IMR-90 (cell line): ENCODE measurements around the gene BCAS3. TPM values are rescaled to one million over a fixed set of nuclear protein-coding genes. Genes with fewer than 3 reads are reported as not detected.
A peak's percentile ranks its signal among the peaks of the same experiment; 100 is the strongest.

Experiments
- ATAC-seq: fragments of 200-7000 bp; cut with Tn5 transposase; 2 replicates; pipeline ENCODE4 v1.9.1; 2020; ENCODE audit warnings: low read depth, mild to moderate bottlenecking, moderate library complexity
- BruUV-seq: library from RNA; stranded (reverse); fragments of 400-500 nt; replicated peaks from 2 replicates; lab custom pipeline; 2021; lab: Mats Ljungman, UMichigan
- CTCF ChIA-PET: fragments of 300-600 bp; formaldehyde crosslinking; extraction: SDS; loops from one replicate; lab custom pipeline; 2021; ENCODE audit warnings: antibody characterized with exemption; lab: Yijun Ruan, JAX
- POLR2A ChIA-PET: fragments of 300-600 bp; sonication (Branson Sonifier 250); formaldehyde crosslinking; loops from one replicate; lab custom pipeline; 2022; ENCODE audit warnings: antibody characterized with exemption; ENCODE audit not compliant: unreplicated experiment; lab: Charles Lee
- DNase-seq: peaks from one replicate; pipeline ENCODE4 v3.0.0; 2013
- H2AFZ ChIP-seq: replicated peaks from 2 replicates; pipeline ENCODE3; 2013; ENCODE audit warnings: low read length, mild to moderate bottlenecking; ENCODE audit not compliant: poor library complexity
- H2AK5ac ChIP-seq: 2 replicates; pipeline ENCODE4 v1.6.1; 2013; ENCODE audit warnings: low read depth, low read length, inconsistent platforms
- H2AK9ac ChIP-seq: replicated peaks from 2 replicates; pipeline ENCODE3; 2013; ENCODE audit warnings: mild to moderate bottlenecking, low read depth, low read length, moderate library complexity; ENCODE audit not compliant: poor library complexity
- H2BK120ac ChIP-seq: 2 replicates; pipeline ENCODE4 v1.6.1; 2013; ENCODE audit warnings: low read depth, low read length, inconsistent platforms
- H2BK15ac ChIP-seq: 3 replicates; pipeline ENCODE4 v1.6.1; 2013; ENCODE audit warnings: low read depth, low read length, inconsistent platforms
- H2BK20ac ChIP-seq: 2 replicates; pipeline ENCODE4 v1.6.1; 2013; ENCODE audit warnings: low read depth, mild to moderate bottlenecking, inconsistent platforms, low read length, moderate library complexity
- H2BK5ac ChIP-seq: 2 replicates; pipeline ENCODE4 v1.6.1; 2013; ENCODE audit warnings: mild to moderate bottlenecking, low read depth, low read length, inconsistent platforms; ENCODE audit not compliant: poor library complexity, severe bottlenecking
- H3K14ac ChIP-seq: replicated peaks from 2 replicates; pipeline ENCODE4 v1.6.1; 2013; ENCODE audit warnings: low read depth, low read length, inconsistent platforms
- H3K18ac ChIP-seq: 2 replicates; pipeline ENCODE4 v1.6.1; 2013; ENCODE audit warnings: low read depth, low read length, control low read depth
- H3K23ac ChIP-seq: 2 replicates; pipeline ENCODE4 v1.6.1; 2013; ENCODE audit warnings: low read depth, low read length, inconsistent platforms
- H3K27ac ChIP-seq: 2 replicates; pipeline ENCODE4 v1.5.1; 2013; ENCODE audit warnings: mild to moderate bottlenecking, control low read depth, low read length; ENCODE audit not compliant: insufficient read depth
- H3K27me3 ChIP-seq: 2 replicates; pipeline ENCODE4 v1.6.1; 2013; ENCODE audit warnings: low read length; ENCODE audit not compliant: control insufficient read depth, insufficient read depth
- H3K36me3 ChIP-seq: 2 replicates; pipeline ENCODE4 v1.6.1; 2013; ENCODE audit warnings: low read length, mixed read lengths; ENCODE audit not compliant: control insufficient read depth, insufficient read depth
- H3K4ac ChIP-seq: 2 replicates; pipeline ENCODE4 v1.6.1; 2013; ENCODE audit warnings: low read depth, low read length, inconsistent platforms
- H3K4me1 ChIP-seq: 2 replicates; pipeline ENCODE4 v1.6.1; 2013; ENCODE audit warnings: low read length, mixed read lengths; ENCODE audit not compliant: control insufficient read depth, insufficient read depth
- H3K4me2 ChIP-seq: 2 replicates; pipeline ENCODE4 v1.6.1; 2013; ENCODE audit warnings: low read depth, mild to moderate bottlenecking, control low read depth, low read length, moderate library complexity
- H3K4me3 ChIP-seq: 2 replicates; pipeline ENCODE4 v1.5.1; 2013; ENCODE audit warnings: low read depth, mild to moderate bottlenecking, control low read depth, low read length, moderate library complexity; ENCODE audit not compliant: insufficient read depth
- H3K56ac ChIP-seq: 2 replicates; pipeline ENCODE4 v1.6.1; 2013; ENCODE audit warnings: low read length, inconsistent platforms; ENCODE audit not compliant: insufficient read depth; ENCODE audit errors: extremely low read depth
- H3K79me1 ChIP-seq, 2 experiments: 2 replicates each; pipeline ENCODE4 v1.6.1; 2013; ENCODE audit warnings: low read length in 2 of 2, inconsistent platforms in 1 of 2, low read depth in 1 of 2
- H3K9ac ChIP-seq: 2 replicates; pipeline ENCODE4 v1.6.1; 2013; ENCODE audit warnings: low read depth, low read length, control low read depth
- H3K9me1 ChIP-seq: 2 replicates; pipeline ENCODE4 v1.6.1; 2013; ENCODE audit warnings: low read length, inconsistent platforms; ENCODE audit not compliant: insufficient read depth
- H3K9me3 ChIP-seq: 2 replicates; pipeline ENCODE4 v1.6.1; 2013; ENCODE audit warnings: low read length; ENCODE audit not compliant: control insufficient read depth, insufficient read depth
- H4K20me1 ChIP-seq: 2 replicates; pipeline ENCODE4 v1.6.1; 2013; ENCODE audit warnings: low read length, inconsistent platforms; ENCODE audit not compliant: insufficient read depth
- H4K5ac ChIP-seq: 2 replicates; pipeline ENCODE4 v1.6.1; 2013; ENCODE audit warnings: mild to moderate bottlenecking, low read depth, low read length, control low read depth
- H4K8ac ChIP-seq, 2 experiments: 2 replicates each; pipeline ENCODE4 v1.6.1; 2013; ENCODE audit warnings: low read depth in 2 of 2, low read length in 2 of 2, control low read depth in 1 of 2, inconsistent platforms in 1 of 2
- H4K91ac ChIP-seq: 2 replicates; pipeline ENCODE4 v1.6.1; 2013; ENCODE audit warnings: low read depth, low read length, inconsistent platforms; ENCODE audit not compliant: insufficient read depth
- BHLHE40 ChIP-seq: fragments of 150-350 bp; IDR thresholded peaks from 2 replicates; pipeline ENCODE4 v1.6.1; 2016; ENCODE audit warnings: mild to moderate bottlenecking, low read depth, low read length
- CEBPB ChIP-seq: IDR thresholded peaks from 2 replicates; pipeline ENCODE4 v1.6.1; 2012; ENCODE audit warnings: low read depth, low read length, improper control_type of control experiment
- CHD1 ChIP-seq: IDR thresholded peaks from 2 replicates; pipeline ENCODE4 v1.6.1; 2012; ENCODE audit warnings: low read depth, low read length, improper control_type of control experiment
- CTCF ChIP-seq: conservative IDR thresholded peaks from 2 replicates; pipeline ENCODE4 v1.5.1; 2012; ENCODE audit warnings: mild to moderate bottlenecking, low read depth, low read length, improper control_type of control experiment
- FOS ChIP-seq: fragments of 150-350 bp; IDR thresholded peaks from 2 replicates; pipeline ENCODE4 v1.6.1; 2016; ENCODE audit warnings: low read depth, low read length
- MAFK ChIP-seq: IDR thresholded peaks from 2 replicates; pipeline ENCODE4 v1.6.1; 2012; ENCODE audit warnings: low read depth, low read length, improper control_type of control experiment
- MAZ ChIP-seq: IDR thresholded peaks from 2 replicates; pipeline ENCODE4 v1.6.1; 2012; ENCODE audit warnings: low read depth, mild to moderate bottlenecking, low read length, improper control_type of control experiment, moderate library complexity, borderline replicate concordance
- MXI1 ChIP-seq: IDR thresholded peaks from 2 replicates; pipeline ENCODE4 v1.6.1; 2012; ENCODE audit warnings: low read depth, mild to moderate bottlenecking, low read length, moderate library complexity, borderline replicate concordance
- NFE2L2 ChIP-seq: fragments of 150-350 bp; IDR thresholded peaks from 2 replicates; pipeline ENCODE4 v1.6.1; 2016; ENCODE audit warnings: low read depth, mild to moderate bottlenecking, low read length
- POLR2A ChIP-seq: IDR thresholded peaks from 2 replicates; pipeline ENCODE4 v1.6.1; 2012; ENCODE audit warnings: mild to moderate bottlenecking, low read depth, low read length
- RAD21 ChIP-seq: IDR thresholded peaks from 2 replicates; pipeline ENCODE4 v1.6.1; 2012; ENCODE audit warnings: low read length, improper control_type of control experiment
- RCOR1 ChIP-seq: IDR thresholded peaks from 2 replicates; pipeline ENCODE4 v1.6.1; 2012; ENCODE audit warnings: mild to moderate bottlenecking, low read length, improper control_type of control experiment; ENCODE audit not compliant: insufficient replicate concordance
- RFX5 ChIP-seq: IDR thresholded peaks from 2 replicates; pipeline ENCODE4 v1.8.0; 2012; ENCODE audit warnings: low read depth, mild to moderate bottlenecking, low read length, moderate library complexity
- SMC3 ChIP-seq: fragments of 150-350 bp; IDR thresholded peaks from 2 replicates; pipeline ENCODE4 v1.6.1; 2016; ENCODE audit warnings: low read depth, mild to moderate bottlenecking, antibody characterized with exemption, low read length, moderate library complexity
- USF2 ChIP-seq: fragments of 150-350 bp; IDR thresholded peaks from 2 replicates; pipeline ENCODE4 v1.6.1; 2017; ENCODE audit warnings: mild to moderate bottlenecking, antibody characterized with exemption, low read length, low read depth
- WGBS, 2 experiments: methylation state at CpG; one replicate each; pipeline versions ENCODE4 v1.1.5 to v1.1.7; 2013; ENCODE audit warnings: missing lambda C conversion rate in 2 of 2; ENCODE audit not compliant: insufficient read length in 1 of 2; ENCODE audit errors: extremely low coverage in 2 of 2; 5-methylcytosine and 5-hydroxymethylcytosine counted together
- dilution Hi-C: fragments of 300-500 bp; cut with HindIII; formaldehyde crosslinking; loops from one replicate; pipeline ENCODE4 v1.14.3; 2018; ENCODE audit warnings: low sequenced_read_pairs; ENCODE audit not compliant: unreplicated experiment
- in situ Hi-C: fragments of 300-500 bp; cut with MboI; formaldehyde crosslinking; loops from 3 replicates; pipeline ENCODE4 v1.14.3; 2019; ENCODE audit warnings: low sequenced_read_pairs, inconsistent platforms, mixed read lengths
- intact Hi-C: fragments of 100-400 bp; cut with micrococcal nuclease; formaldehyde crosslinking; loops from 2 replicates; pipeline ENCODE4 v1.10.0; 2022
- polyA plus RNA-seq, 3 experiments: library from polyadenylated mRNA; depleted of rRNA; stranded (reverse); fragments of >200 nt; gene quantifications; 2 replicates each; pipeline ENCODE4 v1.2.3, GENCODE V29; 2012; ENCODE audit warnings: low replicate concordance in 1 of 3
- total RNA-seq: library from RNA; depleted of rRNA; stranded (reverse); fragments of >200 nt; gene quantifications from 2 replicates; pipeline ENCODE4 v1.2.3, GENCODE V29; 2012
- TF ChIP-seq, protein P1 (sequence below): fragments of 150-350 bp; IDR thresholded peaks from 2 replicates; pipeline ENCODE4 v1.6.1; 2016; ENCODE audit warnings: low read depth, mild to moderate bottlenecking, low read length, moderate library complexity, borderline replicate concordance

The BCAS3 gene
- total and polyA plus RNA-seq, 2 of the 4 experiments (the other 2 are of a cell fraction): 6.3 to 27.1 TPM

- Histone ChIP-seq H3K56ac (no peak overlapping the region), H2AK9ac (no peak overlapping the region), H2BK20ac (no peak overlapping the region), H3K23ac (no peak overlapping the region), H2AFZ (no peak overlapping the region), H3K36me3 (no peaks in the 10 kb centered on the region), H2BK15ac (no peak overlapping the region), H4K5ac (no peak overlapping the region), H4K8ac (no peak overlapping the region), H2BK120ac (no peak overlapping the region), H3K9ac (no peak overlapping the region), H3K79me1 (peaks cover 0 to 4% of the 10 kb centered on the region in 2 experiments; a peak in 1 of 4 replicates), H3K9me3 (no peaks in the 10 kb centered on the region), H3K4me2 (no peak overlapping the region), H4K20me1 (no peaks in the 10 kb centered on the region), H3K4me1 (peaks cover 10% of the 10 kb centered on the region), H3K27me3 (no peaks in the 10 kb centered on the region), H3K14ac (no peak overlapping the region), H3K4ac (no peak overlapping the region), H2BK5ac (no peak overlapping the region), H3K9me1 (peaks cover 7% of the 10 kb centered on the region), H3K18ac (no peak overlapping the region), H3K27ac (no peak overlapping the region), H3K4me3 (no peak overlapping the region), H2AK5ac (peak overlapping the region; percentile 23; the same call in 1 of the 2 replicates), H4K91ac (no peak overlapping the region)
- ATAC-seq (no peak), DNase-seq (no peak)
- TF ChIP-seq RFX5: no peak
- no peak for TF ChIP-seq MXI1
- TF ChIP-seq MAZ: no peak
- TF ChIP-seq USF2: no peak
- no peak for TF ChIP-seq CTCF
- no peak for TF ChIP-seq NFE2L2
- TF ChIP-seq RCOR1: no peak
- TF ChIP-seq BHLHE40: no peak
- TF ChIP-seq, protein P1, sequence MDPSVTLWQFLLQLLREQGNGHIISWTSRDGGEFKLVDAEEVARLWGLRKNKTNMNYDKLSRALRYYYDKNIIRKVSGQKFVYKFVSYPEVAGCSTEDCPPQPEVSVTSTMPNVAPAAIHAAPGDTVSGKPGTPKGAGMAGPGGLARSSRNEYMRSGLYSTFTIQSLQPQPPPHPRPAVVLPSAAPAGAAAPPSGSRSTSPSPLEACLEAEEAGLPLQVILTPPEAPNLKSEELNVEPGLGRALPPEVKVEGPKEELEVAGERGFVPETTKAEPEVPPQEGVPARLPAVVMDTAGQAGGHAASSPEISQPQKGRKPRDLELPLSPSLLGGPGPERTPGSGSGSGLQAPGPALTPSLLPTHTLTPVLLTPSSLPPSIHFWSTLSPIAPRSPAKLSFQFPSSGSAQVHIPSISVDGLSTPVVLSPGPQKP: no peak
- TF ChIP-seq MAFK: no peak
- TF ChIP-seq FOS: no peak
- TF ChIP-seq CEBPB: no peak
- TF ChIP-seq POLR2A: no peak
- TF ChIP-seq SMC3: no peak
- TF ChIP-seq CHD1: no peak
- TF ChIP-seq RAD21: no peak
- in situ Hi-C loops (no loop called here), dilution Hi-C loops (no loop called here), intact Hi-C loops (no loop called here)
- ChIA-PET CTCF (interaction anchor here (0.5 kb wide), 1 partner anchor 423 kb away, joined by 3 read pairs; no protein-coding TSS in a partner anchor), POLR2A (no interaction called here)
- BruUV-seq: no TSS peak
- no CpG with 5 or more reads among the region's 4 CpGs for WGBS, 2 experiments
Measured at GRCh38 chr17:61132524-61132923, 454.9 kb downstream of the BCAS3 start.
